Pulmonary artery endothelial cell (primary cell): ENCODE results near the gene ABLIM1. TPM values are rescaled to one million over a fixed set of nuclear protein-coding genes. Genes with fewer than 3 reads are reported as not detected.
A peak's percentile ranks its signal among the peaks of the same experiment; 100 is the strongest.

ENCODE experiments used
- DNase-seq: peaks from one replicate; pipeline ENCODE4 v3.0.0-alpha.2; 2011; ENCODE audit warnings: low read depth, low spot score
- total RNA-seq: library from RNA; depleted of rRNA; stranded (reverse); fragments of >200 nt; gene quantifications from 2 replicates; pipeline ENCODE4 v1.2.3, GENCODE V29; 2014

Gene ABLIM1
- total RNA-seq, 1 donor from 2014 or later, result 56.3 TPM

GRCh38 chr10:114394531-114394930 lies 263.5 kb downstream of the ABLIM1 start:
- DNase-seq, result no peak

GRCh38 chr10:114393886-114394285 lies 264.2 kb downstream of the ABLIM1 start:
- DNase-seq, result no peak

- DNase-seq, result peak; percentile 41
Observed at GRCh38 chr10:114393482-114393881, 264.6 kb downstream of the ABLIM1 start.

- peak; percentile 57 for DNase-seq
Observed at GRCh38 chr10:114392112-114392835, 265.8 kb downstream of the ABLIM1 start.

GRCh38 chr10:114391599-114391998 lies 266.5 kb downstream of the ABLIM1 start:
- no peak for DNase-seq

GRCh38 chr10:114389426-114389825 lies 268.6 kb downstream of the ABLIM1 start:
- DNase-seq, result peak; percentile 85

GRCh38 chr10:114388275-114388674 lies 269.8 kb downstream of the ABLIM1 start:
- no peak for DNase-seq

GRCh38 chr10:114387784-114388183 lies 270.3 kb downstream of the ABLIM1 start:
- no peak for DNase-seq

- DNase-seq, result no peak
Observed at GRCh38 chr10:114386452-114386851, 271.6 kb downstream of the ABLIM1 start.

GRCh38 chr10:114385557-114385956 lies 272.5 kb downstream of the ABLIM1 start:
- DNase-seq, result no peak

- DNase-seq, result no peak
Observed at GRCh38 chr10:114384601-114385000, 273.5 kb downstream of the ABLIM1 start.

GRCh38 chr10:114384181-114384580 lies 273.9 kb downstream of the ABLIM1 start:
- no peak for DNase-seq

Other genes starting within 250 kb of the ABLIM1 start
- gene FHIP2A, start 163.5 kb upstream of the ABLIM1 start, total RNA-seq, result 19.0 and 19.9 TPM in 2 replicates